Suprapubic skin (tissue), 4 donors: ENCODE data around the gene MYBPH.

Experiments used
- CTCF ChIP-seq, 2 donors: fragments of 200-600 bp in 1 of 2; fragments of 450-650 bp in 1 of 2; sonication (generic) in 1 of 2; IDR thresholded peaks; one replicate each; pipeline ENCODE4 v1.5.1; 2016 to 2019; ENCODE audit warnings: antibody characterized with exemption in 2 of 2, mild to moderate bottlenecking in 1 of 2, moderate library complexity in 1 of 2
- EP300 ChIP-seq: sonication (generic); formaldehyde crosslinking; IDR thresholded peaks from one replicate; pipeline ENCODE4 v1.6.1; 2017; ENCODE audit warnings: antibody characterized with exemption
- POLR2A ChIP-seq, 2 donors: fragments of 450-650 bp; IDR thresholded peaks; one replicate each; pipeline ENCODE4 v1.6.1; 2017; ENCODE audit warnings: antibody characterized with exemption in 2 of 2, mild to moderate bottlenecking in 2 of 2, moderate library complexity in 2 of 2
- POLR2AphosphoS5 ChIP-seq, 3 donors: sonication (generic); formaldehyde crosslinking; IDR thresholded peaks; one replicate each; pipeline ENCODE4 v1.6.1; 2017; ENCODE audit warnings: antibody characterized with exemption in 3 of 3

- TF ChIP-seq CTCF (IDR thresholded peaks at IDR 0.05) (no peak), POLR2AphosphoS5 (IDR thresholded peaks at IDR 0.05) (no peak), POLR2A (IDR thresholded peaks at IDR 0.05) (no peak), EP300 (no peak)
Measured at GRCh38 chr1:203146537-203146936, 29.1 kb downstream of the MYBPH start.
